OCI-LY3 (cell line): ENCODE measurements around the gene SH3BP5L.

Experiments
- EZH2phosphoT487 ChIP-seq: fragments of 200-600 bp; shearing (Covaris generic); IDR thresholded peaks from 2 replicates; pipeline ENCODE4 v1.6.1; 2018; ENCODE audit warnings: antibody characterized with exemption, mixed run types, low read depth
- TF ChIP-seq, protein P1 (sequence below): fragments of 200-600, 300-600 bp; sonication (generic); IDR thresholded peaks from 2 replicates; pipeline ENCODE4 v1.5.1; 2014; ENCODE audit warnings: antibody characterized with exemption, low read length, low read depth

DNA sequence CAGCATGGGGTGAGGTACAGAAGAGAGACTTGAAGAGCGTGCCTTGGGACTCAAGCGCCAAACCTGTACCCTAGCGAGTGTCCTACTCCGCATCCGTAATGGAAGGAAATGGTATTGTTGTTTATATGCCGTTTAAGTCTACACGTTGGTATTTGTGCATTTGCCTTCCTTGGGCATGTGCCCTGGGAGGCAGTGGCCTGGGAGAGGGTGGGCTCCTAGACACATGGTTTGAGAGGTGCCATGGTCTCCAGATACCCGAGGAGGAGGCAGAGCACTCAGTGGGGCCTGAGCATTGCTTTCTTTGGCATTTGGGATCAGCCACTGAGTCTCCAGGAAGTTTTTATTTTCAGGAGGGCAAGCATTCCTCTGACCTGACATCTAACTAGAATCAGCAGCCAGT, 18.8 kb upstream of the SH3BP5L start:
- TF ChIP-seq EZH2phosphoT487 = no peak
- TF ChIP-seq, protein P1, sequence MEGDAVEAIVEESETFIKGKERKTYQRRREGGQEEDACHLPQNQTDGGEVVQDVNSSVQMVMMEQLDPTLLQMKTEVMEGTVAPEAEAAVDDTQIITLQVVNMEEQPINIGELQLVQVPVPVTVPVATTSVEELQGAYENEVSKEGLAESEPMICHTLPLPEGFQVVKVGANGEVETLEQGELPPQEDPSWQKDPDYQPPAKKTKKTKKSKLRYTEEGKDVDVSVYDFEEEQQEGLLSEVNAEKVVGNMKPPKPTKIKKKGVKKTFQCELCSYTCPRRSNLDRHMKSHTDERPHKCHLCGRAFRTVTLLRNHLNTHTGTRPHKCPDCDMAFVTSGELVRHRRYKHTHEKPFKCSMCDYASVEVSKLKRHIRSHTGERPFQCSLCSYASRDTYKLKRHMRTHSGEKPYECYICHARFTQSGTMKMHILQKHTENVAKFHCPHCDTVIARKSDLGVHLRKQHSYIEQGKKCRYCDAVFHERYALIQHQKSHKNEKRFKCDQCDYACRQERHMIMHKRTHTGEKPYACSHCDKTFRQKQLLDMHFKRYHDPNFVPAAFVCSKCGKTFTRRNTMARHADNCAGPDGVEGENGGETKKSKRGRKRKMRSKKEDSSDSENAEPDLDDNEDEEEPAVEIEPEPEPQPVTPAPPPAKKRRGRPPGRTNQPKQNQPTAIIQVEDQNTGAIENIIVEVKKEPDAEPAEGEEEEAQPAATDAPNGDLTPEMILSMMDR = no peak
